ENCODE measurements around the gene ESPNL.

The ESPNL gene

GRCh38 chr2:238098901-238099713 is 1.0 kb upstream of the ESPNL start:
- DNase-seq (ENCODE audit: low read depth, low spot score) = no peak

- DNase-seq (ENCODE audit: low read depth, low spot score) = no peak
Observed at GRCh38 chr2:238099714-238100048, 459 bp upstream of the ESPNL start.

- DNase-seq (ENCODE audit: low read depth, low spot score) = no peak
Observed at GRCh38 chr2:238100821-238101771, 956 bp downstream of the ESPNL start.

GRCh38 chr2:238101891-238102841 is 2.0 kb downstream of the ESPNL start:
- no peak for DNase-seq (ENCODE audit: low read depth, low spot score)

GRCh38 chr2:238102865-238103264 is 2.7 kb downstream of the ESPNL start:
- DNase-seq (ENCODE audit: low read depth, low spot score) = no peak

GRCh38 chr2:238103465-238104225 is 3.5 kb downstream of the ESPNL start:
- no peak for DNase-seq (ENCODE audit: low read depth, low spot score)

GRCh38 chr2:238104226-238104690 is 4.1 kb downstream of the ESPNL start:
- DNase-seq (ENCODE audit: low read depth, low spot score) = no peak

- DNase-seq (ENCODE audit: low read depth, low spot score) = no peak
Observed at GRCh38 chr2:238104691-238105371, 4.7 kb downstream of the ESPNL start.

- DNase-seq (ENCODE audit: low read depth, low spot score) = no peak
Observed at GRCh38 chr2:238105506-238106338, 5.6 kb downstream of the ESPNL start.

GRCh38 chr2:238106339-238106697 is 6.2 kb downstream of the ESPNL start:
- DNase-seq (ENCODE audit: low read depth, low spot score) = no peak

GRCh38 chr2:238106698-238107524 is 6.8 kb downstream of the ESPNL start:
- peak; percentile 70 for DNase-seq (ENCODE audit: low read depth, low spot score)

- peak; percentile 36 for DNase-seq (ENCODE audit: low read depth, low spot score)
Observed at GRCh38 chr2:238107525-238108422, 7.6 kb downstream of the ESPNL start.

GRCh38 chr2:238108423-238109183 is 8.5 kb downstream of the ESPNL start:
- DNase-seq (ENCODE audit: low read depth, low spot score) = peak; percentile 43

GRCh38 chr2:238113611-238114010 is 13.5 kb downstream of the ESPNL start:
- DNase-seq (ENCODE audit: low read depth, low spot score) = no peak

GRCh38 chr2:238114331-238114841 is 14.2 kb downstream of the ESPNL start:
- no peak for DNase-seq (ENCODE audit: low read depth, low spot score)

Measured in ELF-1 (cell line).